ENCODE results near the gene OR2K2. TPM values are rescaled to one million over a fixed set of nuclear protein-coding genes. Genes with fewer than 3 reads are reported as not detected.

The OR2K2 gene
- polyA plus RNA-seq, 2 of the 4 experiments (the other 2 are of a cell fraction), result not detected

DNA sequence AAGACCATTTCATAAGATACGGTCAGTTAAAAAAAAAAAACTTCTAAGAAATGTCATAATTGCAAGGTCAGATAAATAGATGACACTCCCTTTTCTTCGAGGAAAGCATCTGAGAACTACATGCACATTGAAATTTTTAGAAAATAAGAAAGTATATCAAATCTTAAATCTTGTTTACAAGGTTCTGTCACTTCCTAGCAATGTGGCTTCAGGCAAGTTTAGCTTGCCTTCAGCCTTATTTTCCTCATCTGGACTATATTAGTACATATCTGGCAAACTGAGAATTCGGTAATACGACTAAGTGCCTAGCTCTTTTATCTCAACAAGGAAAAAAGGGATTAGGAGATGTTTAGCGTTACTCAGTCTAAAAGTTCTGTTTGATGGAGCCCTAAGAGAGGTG, 32.5 kb upstream of the OR2K2 start:
- ChIA-PET CTCF (no interaction called here), POLR2A (no interaction called here)
- FAIRE-seq (no peak), ATAC-seq (no peak), DNase-seq (ENCODE audit: low read depth in 1 of 2, low spot score in 1 of 2) (no peak)
- Histone ChIP-seq H3K4me3 (no peak overlapping the region), H3K4me1 (peaks cover 2% of the 10 kb centered on the region), H3K4me2 (no peak overlapping the region), H3K27ac (no peak overlapping the region), H3K9me3 (no peaks in the 10 kb centered on the region)
- 91% methylated on average over 5 of the region's 5 CpGs for WGBS (ENCODE audit: missing lambda C conversion rate)
- TF ChIP-seq TFCP2L1 (CRISPR knock-in tag; IDR thresholded peaks at IDR 0.05) (no peak), MAZ (IDR thresholded peaks at IDR 0.05; ENCODE audit: borderline replicate concordance, low read depth, low read length) (no peak), HOXB13 (CRISPR knock-in tag; IDR thresholded peaks at IDR 0.05; ENCODE audit: low read depth) (no peak), NFE2L2 (conservative IDR thresholded peaks at IDR 0.05; ENCODE audit: low read length) (no peak), JUN (IDR thresholded peaks at IDR 0.05) (no peak), ZNF302 (CRISPR knock-in tag; IDR thresholded peaks at IDR 0.05) (no peak), HDAC2 (IDR thresholded peaks at IDR 0.05) (no peak), EHF (CRISPR knock-in tag; IDR thresholded peaks at IDR 0.05) (no peak), PHF8 (IDR thresholded peaks at IDR 0.05; ENCODE audit: borderline replicate concordance, low read depth) (no peak), KDM1A (IDR thresholded peaks at IDR 0.05; ENCODE audit: low read depth) (no peak), CEBPB (IDR thresholded peaks at IDR 0.05) (no peak), FOSB (CRISPR knock-in tag; IDR thresholded peaks at IDR 0.05) (no peak), HOXA7 (CRISPR knock-in tag; IDR thresholded peaks at IDR 0.05) (no peak), FOSL2 (IDR thresholded peaks at IDR 0.05) (no peak), FOSL2 (CRISPR knock-in tag; IDR thresholded peaks at IDR 0.05) (no peak)
- TF ChIP-seq, protein P1, sequence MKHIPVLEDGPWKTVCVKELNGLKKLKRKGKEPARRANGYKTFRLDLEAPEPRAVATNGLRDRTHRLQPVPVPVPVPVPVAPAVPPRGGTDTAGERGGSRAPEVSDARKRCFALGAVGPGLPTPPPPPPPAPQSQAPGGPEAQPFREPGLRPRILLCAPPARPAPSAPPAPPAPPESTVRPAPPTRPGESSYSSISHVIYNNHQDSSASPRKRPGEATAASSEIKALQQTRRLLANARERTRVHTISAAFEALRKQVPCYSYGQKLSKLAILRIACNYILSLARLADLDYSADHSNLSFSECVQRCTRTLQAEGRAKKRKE (CRISPR knock-in tag; IDR thresholded peaks at IDR 0.05; ENCODE audit: low read depth), result no peak

DNA sequence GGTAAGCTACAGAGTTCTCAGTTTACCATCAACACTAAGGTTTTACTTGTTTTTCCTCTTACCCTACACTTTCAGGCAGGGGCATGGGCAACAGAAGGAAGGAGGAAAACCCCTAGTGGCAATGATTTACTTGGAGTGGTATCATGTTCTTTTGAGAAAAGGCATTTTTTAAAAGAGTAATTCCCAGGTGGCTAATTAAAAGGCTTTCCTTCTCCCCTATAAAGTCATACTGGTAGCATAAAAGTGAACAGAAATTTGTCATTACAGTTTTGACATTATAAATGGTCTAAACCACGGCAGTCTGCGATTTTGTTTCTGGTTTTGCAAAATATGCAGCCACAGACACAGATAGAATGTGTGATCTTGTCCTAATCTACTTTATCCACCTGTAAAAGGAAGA, 30.9 kb upstream of the OR2K2 start:
- no peak for ATAC-seq
- no peak for DNase-seq (ENCODE audit: low read depth in 1 of 2, low spot score in 1 of 2)
- no peaks in the 10 kb centered on the region for H3K9me3 ChIP-seq
- TF ChIP-seq HDAC2 (IDR thresholded peaks at IDR 0.05) (no peak), HOXB13 (CRISPR knock-in tag; IDR thresholded peaks at IDR 0.05; ENCODE audit: low read depth) (no peak), ESRRA (IDR thresholded peaks at IDR 0.05; ENCODE audit: borderline replicate concordance, low read length) (no peak), FOSB (CRISPR knock-in tag; IDR thresholded peaks at IDR 0.05) (no peak), POLR2AphosphoS2 (conservative IDR thresholded peaks at IDR 0.05; ENCODE audit: low read length) (no peak), TP53 (CRISPR knock-in tag; IDR thresholded peaks at IDR 0.05) (no peak), CEBPB (IDR thresholded peaks at IDR 0.05) (no peak), HEYL (CRISPR knock-in tag; IDR thresholded peaks at IDR 0.05) (no peak), JUNB (IDR thresholded peaks at IDR 0.05) (no peak), ZSCAN20 (CRISPR knock-in tag; IDR thresholded peaks at IDR 0.05) (no peak), RCOR1 (IDR thresholded peaks at IDR 0.05; ENCODE audit: low read depth, low read length) (no peak)
- TF ChIP-seq, protein P2, sequence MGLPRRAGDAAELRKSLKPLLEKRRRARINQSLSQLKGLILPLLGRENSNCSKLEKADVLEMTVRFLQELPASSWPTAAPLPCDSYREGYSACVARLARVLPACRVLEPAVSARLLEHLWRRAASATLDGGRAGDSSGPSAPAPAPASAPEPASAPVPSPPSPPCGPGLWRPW (IDR thresholded peaks at IDR 0.05), result no peak
- TF ChIP-seq, protein P3, sequence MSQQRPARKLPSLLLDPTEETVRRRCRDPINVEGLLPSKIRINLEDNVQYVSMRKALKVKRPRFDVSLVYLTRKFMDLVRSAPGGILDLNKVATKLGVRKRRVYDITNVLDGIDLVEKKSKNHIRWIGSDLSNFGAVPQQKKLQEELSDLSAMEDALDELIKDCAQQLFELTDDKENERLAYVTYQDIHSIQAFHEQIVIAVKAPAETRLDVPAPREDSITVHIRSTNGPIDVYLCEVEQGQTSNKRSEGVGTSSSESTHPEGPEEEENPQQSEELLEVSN (IDR thresholded peaks at IDR 0.05; ENCODE audit: borderline replicate concordance, low read depth), result no peak
- no peak overlapping the region for H3K4me3 ChIP-seq
- no peak overlapping the region for H3K27ac ChIP-seq
- 91% methylated on average over 2 of the region's 2 CpGs for WGBS (ENCODE audit: missing lambda C conversion rate)
- POLR2A ChIA-PET, result no interaction called here
- no peak overlapping the region for H3K4me2 ChIP-seq
- CTCF ChIA-PET, result interaction anchor here (1.2 kb wide), 1 partner anchor 12 kb away, joined by 4 read pairs; no protein-coding TSS in a partner anchor
- FAIRE-seq, result no peak
- H3K4me1 ChIP-seq, result peaks cover 15% of the 10 kb centered on the region
